Dendritic cell treated with granulocyte-macrophage colony-stimulating factor and Interleukin-4, amounts not matched to agents 40 ng/mL and 50 ng/mL, for 4 days (primary cell): ENCODE data around the gene FUCA2.
A peak's percentile ranks its signal among the peaks of the same experiment; 100 is the strongest.

Source experiments
- H3K27ac Mint-ChIP-seq: one replicate; pipeline ENCODE4 v1.8.0; 2022; ENCODE audit warnings: mild to moderate bottlenecking, mixed read lengths
- H3K27me3 Mint-ChIP-seq: one replicate; pipeline ENCODE4 v1.8.0; 2022; ENCODE audit warnings: mild to moderate bottlenecking, mixed read lengths
- H3K36me3 Mint-ChIP-seq: one replicate; pipeline ENCODE4 v1.8.0; 2022; ENCODE audit warnings: low read depth, mixed read lengths
- H3K4me1 Mint-ChIP-seq: one replicate; pipeline ENCODE4 v1.8.0; 2022; ENCODE audit warnings: low read depth, mixed read lengths
- H3K4me3 Mint-ChIP-seq: one replicate; pipeline ENCODE4 v1.8.0; 2022; ENCODE audit warnings: mild to moderate bottlenecking, moderate library complexity, mixed read lengths
- H3K9me3 Mint-ChIP-seq: one replicate; pipeline ENCODE4 v1.8.0; 2022; ENCODE audit warnings: mixed read lengths
- intact Hi-C: fragments of 100-400 bp; cut with micrococcal nuclease; formaldehyde crosslinking; loops from one replicate; pipeline ENCODE4 v1.15.0; 2022

FUCA2 gene

GRCh38 chr6:143544011-143544696 lies 32.6 kb upstream of the FUCA2 start:
- Mint-ChIP-seq H3K4me1 (peaks cover 51% of the 10 kb centered on the region), H3K4me3 (no peak overlapping the region), H3K9me3 (no peaks in the 10 kb centered on the region), H3K36me3 (peaks cover 6% of the 10 kb centered on the region), H3K27me3 (no peaks in the 10 kb centered on the region), H3K27ac (peak overlapping the region; percentile 42)
- intact Hi-C loops, result no loop called here

GRCh38 chr6:143543435-143543834 lies 31.9 kb upstream of the FUCA2 start:
- H3K27me3 Mint-ChIP-seq, result no peaks in the 10 kb centered on the region
- peaks cover 6% of the 10 kb centered on the region for H3K36me3 Mint-ChIP-seq
- H3K9me3 Mint-ChIP-seq, result no peaks in the 10 kb centered on the region
- peak overlapping the region; percentile 42 for H3K27ac Mint-ChIP-seq
- H3K4me3 Mint-ChIP-seq, result peak overlapping the region; percentile 2
- peaks cover 56% of the 10 kb centered on the region for H3K4me1 Mint-ChIP-seq
- intact Hi-C loops, result no loop called here

- H3K4me3 Mint-ChIP-seq, result no peak overlapping the region
- intact Hi-C loops, result no loop called here
- no peaks in the 10 kb centered on the region for H3K27me3 Mint-ChIP-seq
- H3K4me1 Mint-ChIP-seq, result peaks cover 56% of the 10 kb centered on the region
- H3K9me3 Mint-ChIP-seq, result no peaks in the 10 kb centered on the region
- H3K36me3 Mint-ChIP-seq, result peaks cover 6% of the 10 kb centered on the region
- peak overlapping the region; percentile 42 for H3K27ac Mint-ChIP-seq
These were observed 31.4 kb upstream of the FUCA2 start for GRCh38 chr6:143542888-143543287.

GRCh38 chr6:143540192-143540591 lies 28.7 kb upstream of the FUCA2 start:
- no peaks in the 10 kb centered on the region for H3K9me3 Mint-ChIP-seq
- intact Hi-C loops, result no loop called here
- H3K4me3 Mint-ChIP-seq, result no peak overlapping the region
- peaks cover 3% of the 10 kb centered on the region for H3K36me3 Mint-ChIP-seq
- H3K4me1 Mint-ChIP-seq, result peaks cover 61% of the 10 kb centered on the region
- no peaks in the 10 kb centered on the region for H3K27me3 Mint-ChIP-seq
- no peak overlapping the region for H3K27ac Mint-ChIP-seq

GRCh38 chr6:143539734-143540133 lies 28.2 kb upstream of the FUCA2 start:
- intact Hi-C loops, result no loop called here

GRCh38 chr6:143539106-143539505 lies 27.6 kb upstream of the FUCA2 start:
- no peaks in the 10 kb centered on the region for H3K27me3 Mint-ChIP-seq
- H3K9me3 Mint-ChIP-seq, result no peaks in the 10 kb centered on the region
- H3K36me3 Mint-ChIP-seq, result no peaks in the 10 kb centered on the region
- H3K4me1 Mint-ChIP-seq, result peaks cover 68% of the 10 kb centered on the region
- no peak overlapping the region for H3K4me3 Mint-ChIP-seq
- no peak overlapping the region for H3K27ac Mint-ChIP-seq
- intact Hi-C loops, result no loop called here

More at GRCh38 chr6:143539734-143540133, 28.2 kb upstream of the FUCA2 start:
- H3K36me3 Mint-ChIP-seq, result no peaks in the 10 kb centered on the region
- peaks cover 63% of the 10 kb centered on the region for H3K4me1 Mint-ChIP-seq
- no peak overlapping the region for H3K4me3 Mint-ChIP-seq
- no peaks in the 10 kb centered on the region for H3K27me3 Mint-ChIP-seq
- H3K27ac Mint-ChIP-seq, result no peak overlapping the region
- H3K9me3 Mint-ChIP-seq, result no peaks in the 10 kb centered on the region

GRCh38 chr6:143538374-143538773 lies 26.9 kb upstream of the FUCA2 start:
- H3K4me3 Mint-ChIP-seq, result no peak overlapping the region
- no peak overlapping the region for H3K27ac Mint-ChIP-seq
- no peaks in the 10 kb centered on the region for H3K27me3 Mint-ChIP-seq
- intact Hi-C loops, result no loop called here
- peaks cover 63% of the 10 kb centered on the region for H3K4me1 Mint-ChIP-seq
- no peaks in the 10 kb centered on the region for H3K36me3 Mint-ChIP-seq
- H3K9me3 Mint-ChIP-seq, result no peaks in the 10 kb centered on the region

- no peaks in the 10 kb centered on the region for H3K9me3 Mint-ChIP-seq
- peaks cover 50% of the 10 kb centered on the region for H3K4me1 Mint-ChIP-seq
- H3K4me3 Mint-ChIP-seq, result peak overlapping the region; percentile 74
- intact Hi-C loops, result loop anchor here (1.0 kb wide), 1 partner anchor 26 kb away; the partner anchor contains the start of gene FUCA2
- no peaks in the 10 kb centered on the region for H3K27me3 Mint-ChIP-seq
- H3K36me3 Mint-ChIP-seq, result no peaks in the 10 kb centered on the region
- H3K27ac Mint-ChIP-seq, result peak overlapping the region; percentile 76
These were observed 25.6 kb upstream of the FUCA2 start for GRCh38 chr6:143536866-143537691.

GRCh38 chr6:143536461-143536865 lies 24.9 kb upstream of the FUCA2 start:
- peaks cover 44% of the 10 kb centered on the region for H3K4me1 Mint-ChIP-seq
- no peaks in the 10 kb centered on the region for H3K36me3 Mint-ChIP-seq
- intact Hi-C loops, result no loop called here
- H3K9me3 Mint-ChIP-seq, result no peaks in the 10 kb centered on the region
- peak overlapping the region; percentile 72 for H3K4me3 Mint-ChIP-seq
- no peaks in the 10 kb centered on the region for H3K27me3 Mint-ChIP-seq
- H3K27ac Mint-ChIP-seq, result peak overlapping the region; percentile 48

- no peak overlapping the region for H3K27ac Mint-ChIP-seq
- intact Hi-C loops, result no loop called here
- no peaks in the 10 kb centered on the region for H3K9me3 Mint-ChIP-seq
- peaks cover 42% of the 10 kb centered on the region for H3K4me1 Mint-ChIP-seq
- H3K36me3 Mint-ChIP-seq, result no peaks in the 10 kb centered on the region
- no peaks in the 10 kb centered on the region for H3K27me3 Mint-ChIP-seq
- H3K4me3 Mint-ChIP-seq, result no peak overlapping the region
These were observed 23.7 kb upstream of the FUCA2 start for GRCh38 chr6:143535189-143535614.

- H3K9me3 Mint-ChIP-seq, result no peaks in the 10 kb centered on the region
- intact Hi-C loops, result no loop called here
- H3K4me3 Mint-ChIP-seq, result no peak overlapping the region
- peaks cover 32% of the 10 kb centered on the region for H3K4me1 Mint-ChIP-seq
- H3K36me3 Mint-ChIP-seq, result no peaks in the 10 kb centered on the region
- no peak overlapping the region for H3K27ac Mint-ChIP-seq
- no peaks in the 10 kb centered on the region for H3K27me3 Mint-ChIP-seq
These were observed 20.4 kb upstream of the FUCA2 start for GRCh38 chr6:143531720-143532499.

- Mint-ChIP-seq H3K9me3 (peaks cover 3% of the 10 kb centered on the region), H3K27ac (no peak overlapping the region), H3K4me3 (no peak overlapping the region), H3K27me3 (no peaks in the 10 kb centered on the region), H3K4me1 (peaks cover 29% of the 10 kb centered on the region), H3K36me3 (peaks cover 2% of the 10 kb centered on the region)
- intact Hi-C loops, result no loop called here
These were observed 17.6 kb upstream of the FUCA2 start for GRCh38 chr6:143529095-143529494.

GRCh38 chr6:143528164-143528811 lies 16.8 kb upstream of the FUCA2 start:
- H3K27me3 Mint-ChIP-seq, result no peaks in the 10 kb centered on the region
- peaks cover 8% of the 10 kb centered on the region for H3K36me3 Mint-ChIP-seq
- H3K9me3 Mint-ChIP-seq, result peaks cover 11% of the 10 kb centered on the region
- H3K27ac Mint-ChIP-seq, result no peak overlapping the region
- H3K4me3 Mint-ChIP-seq, result no peak overlapping the region
- H3K4me1 Mint-ChIP-seq, result peaks cover 29% of the 10 kb centered on the region
- intact Hi-C loops, result no loop called here
